ENCODE measurements around the gene PACS2.
"Not testable (repeated sequence)": the region's sequence is repeated elsewhere in the genome, so short reads cannot be mapped to it uniquely, and the experiment has no call there.

The PACS2 gene

DNA sequence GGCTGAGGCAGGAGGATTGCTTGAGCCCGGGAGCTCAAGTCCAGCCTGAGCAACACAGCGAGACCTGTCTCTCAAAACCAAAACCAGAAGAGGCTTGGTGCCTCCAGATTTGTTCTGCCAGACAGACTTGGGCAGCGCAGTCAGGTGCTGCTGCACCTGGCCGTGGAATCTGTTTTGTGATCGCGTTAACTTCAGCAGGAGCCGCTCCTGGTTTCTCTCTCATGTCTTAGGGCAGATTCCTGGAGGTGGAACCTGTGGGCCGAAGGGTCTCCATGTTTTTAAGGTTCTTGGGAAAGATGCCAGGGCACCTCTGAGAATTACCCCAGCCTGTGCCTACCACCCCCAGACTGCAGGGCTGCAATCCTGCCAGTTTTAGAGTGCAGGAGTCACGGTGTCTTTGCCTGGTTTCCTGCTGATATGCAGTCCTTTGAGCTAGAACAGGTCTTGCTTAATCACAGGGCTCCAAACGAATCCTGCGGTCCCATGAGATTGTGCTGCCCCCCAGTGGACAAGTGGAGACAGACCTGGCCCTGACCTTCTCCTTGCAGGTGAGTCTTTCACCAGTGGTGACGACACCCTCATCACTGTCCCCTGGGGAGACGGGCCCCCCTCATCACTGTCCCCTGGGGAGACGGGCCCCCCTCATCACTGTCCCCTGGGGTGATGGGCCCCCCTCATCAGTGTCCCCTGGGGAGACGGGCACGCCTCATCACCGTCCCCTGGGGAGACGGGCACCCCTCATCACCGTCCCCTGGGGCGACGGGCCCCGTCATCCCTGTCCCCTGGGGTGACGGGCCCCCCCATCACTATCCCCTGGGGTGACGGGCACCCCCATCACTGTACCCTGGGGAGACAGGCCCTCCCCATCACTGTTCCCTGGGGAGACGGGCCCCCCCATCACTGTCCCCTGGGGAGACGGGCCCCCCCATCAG lies 37.6 kb downstream of the PACS2 start:
- DNase-seq, result peak; percentile 58

DNA sequence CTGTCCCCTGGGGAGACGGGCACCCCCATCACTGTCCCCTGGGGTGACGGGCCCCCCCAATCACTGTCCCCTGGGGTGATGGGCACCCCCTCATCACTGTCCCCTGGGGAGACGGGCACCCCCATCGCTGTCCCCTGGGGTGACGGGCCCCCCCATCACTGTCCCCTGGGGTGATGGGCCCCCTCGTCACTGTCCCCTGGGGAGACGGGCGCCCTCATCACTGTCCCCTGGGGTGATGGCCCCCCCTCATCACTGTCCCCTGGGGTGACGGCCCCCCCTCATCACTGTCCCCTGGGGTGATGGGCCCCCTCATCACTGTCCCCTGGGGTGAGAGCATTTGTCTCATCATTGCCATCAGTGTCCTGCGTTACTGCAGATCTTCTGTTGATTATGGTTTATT lies 38.6 kb downstream of the PACS2 start:
- DNase-seq, result no peak

DNA sequence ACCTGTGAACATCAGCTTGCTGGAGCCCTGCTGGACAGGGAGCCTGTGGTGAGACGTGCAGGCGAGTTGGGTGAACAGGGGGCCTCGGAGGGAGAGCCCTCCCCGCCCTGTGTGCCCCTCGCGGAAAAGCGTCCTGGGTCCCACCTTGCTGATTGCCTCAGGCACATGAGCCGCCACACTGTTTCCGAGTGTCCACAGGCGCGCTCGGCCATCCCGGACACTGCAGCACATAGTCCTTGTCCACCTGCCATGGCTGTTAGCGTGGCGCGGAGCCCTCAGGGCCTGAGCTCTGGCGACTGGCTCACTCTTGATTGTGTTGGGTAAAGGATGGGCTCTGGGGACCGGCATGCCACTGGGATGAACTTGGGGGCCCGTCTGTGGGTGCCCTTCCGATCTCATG lies 40.0 kb downstream of the PACS2 start:
- no peak for DNase-seq

DNA sequence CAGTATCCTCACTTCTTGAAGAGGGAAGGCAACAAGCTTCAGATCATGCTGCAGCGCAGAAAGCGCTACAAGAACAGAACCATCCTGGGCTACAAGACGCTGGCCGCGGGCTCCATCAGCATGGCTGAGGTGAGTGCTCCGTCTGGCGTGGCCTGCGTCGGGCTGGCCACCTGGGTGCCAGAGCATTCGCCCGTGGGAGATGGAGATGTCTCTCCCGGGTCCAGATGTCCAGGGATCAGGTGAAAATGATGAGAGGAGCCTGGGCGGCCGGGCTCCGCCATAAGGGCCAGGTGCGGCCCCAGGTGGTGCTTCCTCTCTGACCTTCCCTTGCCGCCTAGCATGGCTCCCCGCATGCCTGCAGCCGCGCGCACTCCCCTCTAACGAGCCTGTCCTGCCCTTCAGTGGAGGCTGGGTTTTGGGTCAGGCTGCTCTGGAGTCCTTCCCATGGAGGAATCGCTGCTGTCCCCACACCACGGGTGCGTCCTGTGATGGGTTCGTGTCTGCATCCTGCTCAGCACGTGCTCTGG lies 40.6 kb downstream of the PACS2 start:
- no peak for DNase-seq

DNA sequence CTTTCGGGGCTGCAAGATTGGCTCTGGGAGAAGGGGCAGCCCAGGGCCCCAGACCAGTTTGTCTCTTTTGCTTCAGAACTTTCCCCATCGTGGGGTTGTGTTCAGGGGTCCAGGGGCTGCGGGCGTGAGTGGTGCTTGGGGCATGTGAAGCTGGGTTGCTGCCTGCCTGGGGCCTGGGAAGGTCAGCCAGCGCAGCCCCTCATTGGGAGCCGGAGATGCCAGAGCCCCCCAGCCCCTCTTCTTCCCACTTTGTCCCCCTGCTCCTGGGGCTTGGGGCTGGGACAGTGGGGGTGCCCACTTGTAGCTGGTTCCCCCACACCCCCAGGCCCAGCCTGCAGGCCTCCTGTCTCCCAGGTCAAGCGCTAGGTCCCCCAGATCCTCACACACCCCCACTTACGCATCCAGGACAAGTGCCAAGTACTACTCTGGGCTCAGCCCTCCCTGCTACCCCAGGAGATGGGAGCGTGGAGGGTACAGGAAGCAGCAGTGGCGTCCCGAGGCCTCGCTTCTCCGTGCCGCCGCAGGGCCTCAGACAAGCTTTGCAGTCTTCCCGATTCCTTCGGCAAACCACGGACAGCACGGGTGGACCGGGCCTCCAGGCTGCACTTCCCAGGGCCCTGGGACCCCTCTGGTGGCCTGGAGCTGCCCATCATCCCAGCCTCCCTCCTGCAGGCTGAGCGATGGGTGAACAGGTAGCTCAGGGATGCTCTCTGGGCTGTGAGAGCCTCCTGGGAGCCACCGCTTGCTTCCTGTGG lies 41.5 kb downstream of the PACS2 start:
- DNase-seq, result no peak

DNA sequence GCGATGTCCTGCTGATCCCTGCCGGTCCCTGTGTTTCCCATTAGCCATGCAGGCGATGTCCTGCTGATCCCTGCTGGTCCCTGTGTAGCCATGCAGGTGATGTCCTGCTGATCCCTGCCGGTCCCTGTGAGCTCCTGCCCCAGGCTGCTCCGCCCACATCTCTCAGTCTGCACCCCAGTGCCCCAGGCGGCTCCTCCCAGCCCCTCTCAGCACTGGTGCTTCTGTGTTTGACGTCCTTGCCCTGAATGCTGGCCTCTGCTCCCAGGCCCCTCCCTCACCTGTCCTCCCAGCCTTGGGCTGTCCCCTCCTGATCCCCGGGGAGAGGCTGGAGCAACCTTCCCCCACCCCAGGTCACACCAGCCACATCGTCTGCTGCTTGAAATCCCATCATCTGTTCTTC lies 42.4 kb downstream of the PACS2 start:
- DNase-seq, result no peak

DNA sequence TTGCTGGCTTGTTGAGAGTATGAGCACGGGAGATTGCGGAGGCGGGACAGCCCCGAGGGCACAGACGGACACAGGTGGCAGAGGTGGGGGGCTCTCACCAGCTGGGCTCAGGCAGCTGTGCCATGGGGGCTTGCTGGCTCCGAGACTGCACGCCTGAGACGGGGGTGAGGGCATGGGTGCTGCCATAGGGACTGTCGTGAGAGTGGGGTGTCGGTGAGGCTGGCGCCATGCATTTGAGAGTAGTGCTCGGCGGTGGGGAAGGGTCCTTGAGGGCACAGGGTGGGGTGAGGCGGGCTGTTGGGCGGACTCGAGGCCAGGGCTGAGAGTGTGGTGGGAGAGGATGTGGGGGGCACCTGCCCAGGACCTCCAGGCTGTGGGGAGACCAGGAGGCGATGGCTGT lies 43.1 kb downstream of the PACS2 start:
- no peak for DNase-seq

DNA sequence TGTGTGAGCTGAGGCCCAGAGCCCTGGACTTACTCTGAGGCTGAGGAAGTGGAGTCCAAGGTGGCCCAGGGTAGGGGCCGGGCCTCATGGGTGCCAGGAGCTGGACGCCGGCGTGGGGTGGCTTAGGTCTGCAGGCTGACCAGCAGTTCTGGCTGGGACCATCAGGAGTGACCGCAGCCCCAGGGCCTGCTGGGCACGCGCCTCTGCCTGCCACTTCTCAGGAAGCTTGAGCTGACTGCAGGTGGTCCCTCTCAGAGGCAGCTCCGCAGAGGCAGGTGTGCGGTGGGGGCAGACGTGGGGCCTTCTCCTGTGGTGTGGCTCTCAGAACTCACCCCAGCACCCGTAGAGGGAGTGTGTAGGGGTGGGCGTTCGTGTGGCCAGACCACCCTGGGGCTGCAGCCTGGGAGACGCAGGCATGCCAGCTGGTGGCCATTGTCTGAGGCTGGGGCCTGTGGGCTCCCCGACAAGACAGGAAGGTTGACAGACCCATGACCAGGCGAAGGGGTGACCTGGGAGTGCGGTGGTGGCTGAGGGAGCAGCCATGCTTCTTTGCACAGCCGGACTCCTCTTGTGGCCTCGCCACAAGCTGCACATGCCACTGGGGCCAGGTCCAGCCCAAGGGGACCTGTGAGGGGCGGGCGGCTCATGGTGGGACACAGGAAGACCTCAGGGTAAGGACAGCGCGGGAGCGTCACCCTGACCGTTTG lies 43.7 kb downstream of the PACS2 start:
- no peak for DNase-seq

DNA sequence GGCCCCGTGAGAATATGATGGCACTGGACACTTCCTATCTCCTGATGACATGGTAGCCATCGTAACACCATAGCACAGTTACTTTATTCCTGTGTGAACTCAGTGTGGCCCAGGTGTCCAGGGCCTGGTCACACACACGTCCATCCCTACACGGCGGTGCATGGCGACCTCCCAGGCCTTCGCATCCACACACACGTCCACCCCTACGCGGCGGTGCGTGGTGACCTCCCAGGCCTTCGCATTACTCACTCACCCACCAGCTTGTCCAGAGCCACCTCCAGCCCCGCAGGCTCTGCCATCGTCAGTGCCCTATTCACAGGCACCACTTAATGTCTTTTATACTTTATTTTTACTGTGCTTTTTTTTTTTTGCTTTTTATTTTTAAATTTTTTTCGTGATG lies 44.4 kb downstream of the PACS2 start:
- no peak for DNase-seq

DNA sequence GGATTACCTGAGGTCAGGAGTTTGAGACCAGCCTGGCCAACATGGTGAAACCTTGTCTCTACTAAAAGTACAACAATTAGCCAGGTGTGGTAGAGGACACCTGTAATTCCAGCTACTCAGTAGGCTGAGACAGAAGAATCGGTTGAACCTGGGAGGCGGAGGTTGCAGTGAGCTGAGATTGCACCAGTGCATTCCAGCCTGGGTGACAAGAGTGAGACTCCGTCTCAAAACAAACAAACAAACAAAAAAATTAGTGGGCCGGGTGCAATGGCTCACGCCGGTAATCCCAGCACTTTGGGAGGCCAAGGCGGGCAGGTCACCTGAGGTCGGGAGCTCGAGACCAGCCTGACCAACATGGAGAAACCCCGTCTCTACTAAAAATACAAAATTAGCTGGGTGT lies 46.9 kb downstream of the PACS2 start:
- DNase-seq, result not testable (repeated sequence)

DNA sequence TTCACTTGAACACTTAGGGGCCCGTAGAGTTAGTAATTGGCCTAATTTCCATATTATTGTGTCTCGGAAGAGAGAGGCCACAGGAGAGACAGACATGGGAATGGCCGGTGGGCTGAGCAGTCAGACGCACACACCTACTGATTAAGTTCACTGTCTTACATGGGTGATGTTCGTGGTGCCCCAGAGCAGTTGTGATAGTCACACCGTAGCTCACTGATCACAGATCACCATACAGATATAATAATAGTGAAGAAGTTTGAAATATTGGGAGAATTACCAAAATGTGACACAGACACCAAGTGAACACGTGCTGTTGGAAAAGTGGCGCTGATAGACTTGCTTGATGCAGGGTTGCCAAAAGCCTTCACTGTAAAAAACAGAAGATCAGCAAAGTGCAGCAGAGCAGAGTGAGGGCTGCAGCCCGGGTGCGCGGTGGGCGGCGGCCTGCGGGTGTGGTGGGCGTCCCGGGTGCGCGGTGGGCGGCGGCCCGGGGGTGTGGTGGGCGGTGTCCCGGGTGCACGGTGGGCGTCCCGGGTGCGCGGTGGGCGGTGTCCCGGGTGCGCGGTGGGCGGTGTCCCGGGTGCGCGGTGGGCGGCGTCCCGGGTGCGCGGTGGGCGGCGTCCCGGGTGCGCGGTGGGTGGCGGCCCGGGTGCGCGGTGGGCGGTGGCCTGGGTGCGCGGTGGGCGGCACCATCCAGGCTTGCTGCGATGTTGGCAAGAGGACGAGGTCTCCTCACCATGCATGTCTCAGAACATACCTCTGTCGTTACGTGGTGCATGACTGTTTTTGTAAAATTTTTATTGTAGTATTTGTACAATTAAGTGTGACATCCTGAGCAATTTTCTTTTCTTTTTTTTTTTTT lies 49.5 kb downstream of the PACS2 start:
- no peak for DNase-seq

DNA sequence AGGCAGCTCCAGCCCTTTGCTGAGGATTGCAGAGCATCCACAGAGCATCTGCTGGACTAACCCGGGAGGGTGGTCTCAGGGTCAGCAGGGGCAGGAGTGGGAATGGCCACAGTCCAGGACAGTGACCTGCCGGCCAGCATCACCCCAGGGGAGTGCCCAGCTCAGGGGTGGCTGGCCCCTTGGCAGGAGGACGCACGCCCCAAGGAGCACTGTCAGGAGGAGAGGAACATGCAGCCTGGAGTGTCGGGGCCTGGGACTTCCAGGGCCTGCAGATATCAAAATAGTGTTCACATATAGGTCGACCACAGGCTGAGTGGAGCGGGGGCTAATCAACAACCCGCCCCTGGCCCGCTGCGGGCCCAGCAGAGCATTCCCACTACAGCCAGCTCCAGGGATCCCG lies 50.6 kb downstream of the PACS2 start:
- DNase-seq, result no peak

DNA sequence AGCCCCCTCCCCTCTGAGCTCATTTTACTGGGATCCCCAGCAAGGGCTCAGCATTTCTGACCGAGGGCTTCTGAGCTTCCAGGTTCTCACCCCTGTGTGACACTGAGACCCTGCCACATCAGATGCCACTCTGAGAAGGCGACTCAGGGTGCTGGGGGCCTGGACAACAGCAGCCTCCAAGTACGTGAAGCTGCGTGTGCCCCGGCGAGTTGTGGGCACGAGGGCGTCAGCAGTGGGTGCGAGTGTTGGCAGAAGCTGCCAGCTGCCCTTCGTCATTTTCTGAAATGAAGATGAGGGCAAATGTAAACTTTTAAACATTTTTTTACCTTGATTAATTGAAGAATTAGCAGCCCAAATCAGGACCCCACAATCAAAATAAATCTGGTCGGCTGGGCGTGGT lies 51.1 kb downstream of the PACS2 start:
- no peak for DNase-seq

DNA sequence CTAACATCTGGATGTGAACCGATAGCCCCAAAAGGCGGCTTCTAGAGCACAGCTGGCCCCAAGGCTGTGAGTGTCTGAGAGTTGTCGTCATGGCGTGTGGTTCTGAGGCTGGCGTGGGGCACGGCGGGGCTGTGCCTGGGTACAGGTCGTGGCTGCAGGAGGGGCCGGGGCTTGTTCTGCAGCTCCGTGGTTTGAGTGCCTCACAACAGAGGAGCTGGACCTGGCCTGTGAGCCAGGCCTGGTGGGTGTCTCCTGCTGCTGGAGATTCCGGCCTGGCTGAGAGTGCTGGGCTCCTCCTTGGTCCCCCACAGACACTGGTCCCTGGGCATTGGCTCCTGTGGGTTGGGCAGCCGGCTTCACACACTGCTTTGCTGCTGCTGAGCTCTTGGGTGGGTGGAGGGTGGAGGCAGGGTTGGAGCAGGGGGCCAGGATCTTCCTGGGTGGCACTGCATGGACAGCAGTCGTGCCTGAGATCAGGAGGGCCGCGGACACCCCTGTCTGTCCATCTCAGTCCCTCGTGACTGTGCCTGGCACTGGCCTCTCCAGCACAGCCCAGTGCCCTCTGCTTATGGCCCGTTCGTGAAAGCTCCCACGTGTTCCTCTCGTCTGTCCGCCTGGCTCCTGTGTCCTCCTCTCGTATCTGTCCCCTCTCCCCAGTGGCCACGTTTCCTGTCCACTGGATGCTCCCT lies 52.0 kb downstream of the PACS2 start:
- no peak for DNase-seq

DNA sequence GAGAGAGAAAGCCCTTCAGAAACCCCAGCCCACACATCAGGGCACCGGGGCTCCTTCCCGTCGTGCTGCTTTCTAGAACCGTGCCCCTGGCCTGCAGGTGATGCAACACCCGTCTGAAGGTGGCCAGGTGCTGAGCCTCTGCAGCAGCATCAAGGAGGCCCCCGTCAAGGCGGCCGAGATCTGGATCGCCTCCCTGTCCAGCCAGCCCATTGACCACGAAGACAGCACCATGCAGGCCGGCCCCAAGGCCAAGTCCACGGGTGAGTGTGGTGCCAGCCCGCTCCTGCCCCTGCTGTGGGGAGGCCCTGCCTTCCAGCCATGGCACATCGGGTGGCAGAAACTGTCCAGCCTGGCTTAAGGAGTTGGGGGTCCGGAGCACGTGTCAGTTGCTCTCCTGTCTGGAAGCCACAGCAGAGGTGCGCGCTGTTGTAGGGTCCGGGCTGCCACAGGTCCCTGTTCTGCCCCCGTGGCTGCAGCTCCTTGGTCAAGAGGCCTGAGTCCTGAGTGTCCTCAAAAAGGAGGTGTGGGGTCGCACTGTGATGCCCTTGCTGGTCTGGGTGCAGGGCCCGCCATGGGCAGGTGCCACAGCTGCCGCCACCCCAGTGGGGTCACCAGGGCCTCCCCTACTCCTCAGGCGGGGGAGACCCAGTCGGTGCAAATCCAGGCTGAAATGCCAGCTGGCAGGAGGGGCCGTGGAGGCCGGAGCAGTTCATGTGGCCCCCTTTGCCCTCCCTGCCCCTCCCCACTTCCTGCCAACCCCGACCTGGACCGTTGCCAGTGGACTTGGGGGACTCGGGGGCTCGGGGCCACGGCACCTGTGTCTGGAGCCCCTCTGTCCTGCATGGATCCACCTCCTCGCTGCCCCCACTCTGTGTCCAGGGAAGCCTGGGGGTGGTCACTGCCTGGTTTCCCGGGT lies 52.8 kb downstream of the PACS2 start:
- no peak for DNase-seq

DNA sequence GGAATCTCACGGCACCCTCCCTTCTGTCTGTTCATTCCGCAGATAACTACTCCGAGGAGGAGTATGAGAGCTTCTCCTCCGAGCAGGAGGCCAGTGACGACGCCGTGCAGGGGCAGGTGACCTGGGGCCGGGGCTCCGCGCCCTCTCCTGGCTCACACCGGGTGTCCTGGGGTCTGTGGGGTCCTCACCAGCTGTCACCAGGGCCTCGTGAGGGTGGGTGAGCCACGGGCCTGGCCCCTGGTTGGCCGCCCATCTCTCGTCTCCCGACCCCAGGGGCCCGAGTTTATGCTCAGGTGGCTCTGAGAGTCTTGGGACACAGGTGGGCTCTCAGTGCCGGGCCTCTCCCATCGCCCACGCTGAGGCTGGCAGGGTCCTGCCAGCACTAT lies 53.5 kb downstream of the PACS2 start:
- DNase-seq, result no peak

DNA sequence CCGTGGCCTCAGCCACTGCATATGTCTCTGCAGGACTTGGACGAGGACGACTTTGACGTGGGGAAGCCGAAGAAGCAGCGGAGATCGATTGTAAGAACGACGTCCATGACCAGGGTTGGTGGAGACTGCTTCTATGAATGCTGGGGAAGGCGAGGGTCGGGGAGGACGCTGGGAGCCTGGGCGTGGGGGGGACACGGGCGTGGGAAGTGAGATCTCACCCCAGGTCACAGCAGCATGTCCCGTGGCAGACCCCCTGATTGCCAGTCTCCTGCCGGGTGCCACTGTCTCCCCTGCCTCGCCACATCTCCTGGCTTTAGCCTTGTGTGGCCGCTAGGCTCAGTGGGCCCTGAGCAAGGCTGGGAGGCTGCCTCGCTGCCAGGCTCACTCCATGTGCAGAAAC lies 53.9 kb downstream of the PACS2 start:
- DNase-seq, result no peak

DNA sequence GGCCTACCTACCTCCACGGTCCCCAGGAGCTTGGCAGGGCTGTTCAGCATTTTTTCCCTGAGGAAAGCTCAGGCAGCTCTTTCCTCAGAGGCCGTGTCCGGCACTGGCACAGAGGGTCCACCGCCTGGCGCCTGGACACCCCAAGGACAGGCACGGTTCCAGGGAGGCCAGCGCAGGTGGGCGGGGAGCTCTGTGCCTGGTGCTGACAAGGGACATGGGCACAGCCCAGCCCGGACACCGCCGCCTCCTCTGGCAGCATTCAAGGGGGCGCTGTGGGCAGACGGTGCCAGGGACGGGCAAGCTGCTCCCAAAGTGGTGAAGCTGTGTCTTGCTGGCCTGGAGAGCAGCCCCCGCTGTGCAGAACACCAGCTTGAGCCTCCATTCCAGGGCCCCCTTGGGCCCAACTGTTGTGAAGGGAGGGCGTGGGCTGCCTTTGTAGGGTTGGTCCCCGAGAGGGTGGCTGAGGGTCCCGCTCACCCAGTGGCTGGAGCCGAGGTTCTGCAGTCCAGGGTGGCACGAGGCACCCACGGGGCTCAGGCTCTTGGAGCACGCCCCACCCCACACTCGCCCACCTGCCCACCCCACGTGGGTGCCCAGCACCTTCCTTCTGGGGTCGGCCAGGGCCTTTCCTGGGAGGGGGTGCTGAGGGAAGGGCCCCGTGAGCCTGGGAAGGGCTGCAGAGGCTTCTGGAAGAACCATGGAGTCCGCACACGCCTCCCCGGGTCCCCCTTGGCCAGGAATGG lies 54.5 kb downstream of the PACS2 start:
- no peak for DNase-seq

DNA sequence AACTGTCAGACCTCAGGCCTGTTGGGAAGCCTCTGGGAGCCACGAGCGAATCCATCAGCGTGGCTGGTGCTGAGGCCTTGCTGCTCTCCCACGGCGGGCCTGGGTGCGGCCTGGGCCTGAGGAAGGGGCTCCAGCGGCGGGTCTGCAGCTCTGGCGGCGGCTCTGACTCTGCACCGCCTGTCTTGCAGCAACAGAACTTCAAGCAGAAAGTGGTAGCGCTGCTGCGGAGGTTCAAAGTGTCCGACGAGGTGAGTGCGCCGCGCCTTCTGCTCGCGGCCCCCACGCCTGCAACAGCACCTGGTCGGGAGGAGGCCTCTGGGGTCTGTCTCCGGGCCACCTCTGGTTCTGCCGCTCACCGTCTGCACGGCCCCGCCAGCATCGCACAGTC lies 55.1 kb downstream of the PACS2 start:
- no peak for DNase-seq

DNA sequence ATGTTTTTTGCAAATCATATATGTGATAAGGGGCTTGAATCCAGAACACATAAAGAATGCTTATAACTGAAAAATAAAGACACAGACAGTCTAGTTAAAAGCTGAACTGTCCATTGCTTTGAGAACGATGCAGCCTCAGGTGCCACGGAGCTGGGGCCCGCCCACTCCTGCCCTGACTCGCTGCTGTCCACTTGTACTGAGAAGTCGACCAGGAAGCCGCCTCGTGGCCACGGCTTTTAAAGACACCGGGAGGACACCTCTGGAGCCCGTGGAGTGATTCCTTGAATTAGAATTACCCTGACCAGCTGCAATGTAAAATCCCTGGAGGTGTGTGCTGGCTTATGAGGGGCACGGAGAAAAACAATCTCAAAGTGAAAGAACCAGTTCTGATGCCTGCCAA lies 59.8 kb downstream of the PACS2 start:
- no peak for DNase-seq

Measured in DMS 273 treated with DMSO at 0.1 percent for 48 hours (cell line).